BJ (cell line): Measurements from ENCODE around the gene AIFM2. TPM values are rescaled to one million over a fixed set of nuclear protein-coding genes. Genes with fewer than 3 reads are reported as not detected.

Experiments used
- CTCF ChIA-PET: fragments of 350-600 bp; formaldehyde crosslinking; extraction: SDS; loops from one replicate; lab custom pipeline; 2021; ENCODE audit warnings: antibody characterized with exemption, inconsistent platforms; lab: Yijun Ruan, JAX
- POLR2A ChIA-PET: fragments of 300-600 bp; sonication (Branson Sonifier 250); formaldehyde crosslinking; extraction: SDS; loops from one replicate; lab custom pipeline; 2021; ENCODE audit warnings: antibody characterized with exemption; lab: Charles Lee
- DNase-seq: peaks from one replicate; pipeline ENCODE4 v3.0.0-alpha.2; 2011; ENCODE audit warnings: low read depth
- H3K27me3 ChIP-seq: 2 replicates; pipeline ENCODE4 v1.6.0; 2011; ENCODE audit warnings: low read length; ENCODE audit not compliant: control insufficient read depth, insufficient read depth
- H3K36me3 ChIP-seq: 2 replicates; pipeline ENCODE4 v1.5.1; 2011; ENCODE audit warnings: low read length; ENCODE audit not compliant: control insufficient read depth, insufficient read depth
- H3K4me3 ChIP-seq: 2 replicates; pipeline ENCODE4 v1.5.1; 2011; ENCODE audit warnings: low read depth, mild to moderate bottlenecking, control low read depth, low read length
- polyA plus RNA-seq: library from polyadenylated mRNA; depleted of rRNA; stranded (reverse); fragments of >200 nt; gene quantifications from 2 replicates; pipeline ENCODE4 v1.2.3, GENCODE V29; 2011
- TF ChIP-seq, protein P1 (sequence below): IDR thresholded peaks from 2 replicates; pipeline ENCODE4 v1.5.1; 2011; ENCODE audit warnings: low read depth, mild to moderate bottlenecking, control low read depth, inconsistent platforms, low read length, moderate library complexity; ENCODE audit not compliant: insufficient read depth

Gene AIFM2
- polyA plus RNA-seq, 1 experiment, result 18.4 TPM

DNA sequence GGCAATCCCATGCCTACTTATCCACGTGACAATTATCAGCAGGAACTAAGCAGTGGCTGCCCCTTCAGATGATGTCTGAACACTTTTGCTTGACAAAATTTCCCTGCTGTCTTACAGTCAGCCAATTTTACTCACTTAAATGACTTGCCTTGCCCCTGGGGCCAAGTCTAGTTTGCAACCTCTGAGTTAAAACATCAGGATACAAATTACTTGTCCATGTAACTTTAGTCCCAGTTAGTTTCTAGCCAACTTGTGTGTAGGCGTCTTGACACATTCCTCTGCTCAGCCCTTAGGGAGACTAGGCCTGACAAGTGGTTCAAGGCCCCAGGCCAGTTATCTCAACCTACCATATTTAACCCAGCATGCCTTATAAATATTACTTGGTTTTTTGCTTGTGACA, 25.5 kb upstream of the AIFM2 start:
- no peak for DNase-seq
- TF ChIP-seq, protein P1, sequence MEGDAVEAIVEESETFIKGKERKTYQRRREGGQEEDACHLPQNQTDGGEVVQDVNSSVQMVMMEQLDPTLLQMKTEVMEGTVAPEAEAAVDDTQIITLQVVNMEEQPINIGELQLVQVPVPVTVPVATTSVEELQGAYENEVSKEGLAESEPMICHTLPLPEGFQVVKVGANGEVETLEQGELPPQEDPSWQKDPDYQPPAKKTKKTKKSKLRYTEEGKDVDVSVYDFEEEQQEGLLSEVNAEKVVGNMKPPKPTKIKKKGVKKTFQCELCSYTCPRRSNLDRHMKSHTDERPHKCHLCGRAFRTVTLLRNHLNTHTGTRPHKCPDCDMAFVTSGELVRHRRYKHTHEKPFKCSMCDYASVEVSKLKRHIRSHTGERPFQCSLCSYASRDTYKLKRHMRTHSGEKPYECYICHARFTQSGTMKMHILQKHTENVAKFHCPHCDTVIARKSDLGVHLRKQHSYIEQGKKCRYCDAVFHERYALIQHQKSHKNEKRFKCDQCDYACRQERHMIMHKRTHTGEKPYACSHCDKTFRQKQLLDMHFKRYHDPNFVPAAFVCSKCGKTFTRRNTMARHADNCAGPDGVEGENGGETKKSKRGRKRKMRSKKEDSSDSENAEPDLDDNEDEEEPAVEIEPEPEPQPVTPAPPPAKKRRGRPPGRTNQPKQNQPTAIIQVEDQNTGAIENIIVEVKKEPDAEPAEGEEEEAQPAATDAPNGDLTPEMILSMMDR, result no peak
- Histone ChIP-seq H3K36me3 (peaks cover 17% of the 10 kb centered on the region), H3K27me3 (no peaks in the 10 kb centered on the region), H3K4me3 (no peak overlapping the region)
- ChIA-PET CTCF (interaction anchor here (2.9 kb wide), 1 partner anchor 11 kb away, joined by 17 read pairs; the partner anchor contains the start of gene TYSND1), POLR2A (no interaction called here)

DNA sequence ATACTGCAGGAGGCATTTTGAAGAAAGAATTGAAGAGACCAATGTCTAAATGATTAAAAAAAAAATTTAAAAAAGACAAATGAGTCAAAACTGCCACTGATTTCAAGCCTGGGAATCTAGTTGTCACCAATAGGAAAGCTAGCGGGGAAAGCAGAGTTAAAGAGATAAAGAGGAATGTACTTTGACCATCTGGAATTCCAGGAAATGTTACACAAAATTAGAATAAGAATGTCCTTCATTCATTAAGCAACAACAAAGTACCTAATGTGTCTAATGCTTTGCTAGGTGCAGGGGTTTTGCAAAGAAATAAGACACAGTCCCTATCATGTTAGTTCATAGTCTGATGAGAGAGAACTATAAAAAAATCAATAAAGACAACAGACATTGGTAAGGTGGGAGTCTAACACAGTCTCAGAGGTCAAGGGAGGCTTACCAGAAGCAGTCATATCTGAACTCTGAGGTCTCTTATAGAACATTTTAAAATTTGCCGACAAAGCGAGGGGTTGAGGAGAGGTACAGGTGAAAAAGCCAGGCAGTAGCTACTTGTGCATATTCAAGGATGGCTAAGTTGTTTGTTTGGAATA, 22.7 kb upstream of the AIFM2 start:
- peaks cover 20% of the 10 kb centered on the region for H3K36me3 ChIP-seq
- CTCF ChIA-PET, result interaction anchor here (1.5 to 1.8 kb wide), 3 partner anchors 9 to 209 kb away, joined by 3 to 13 read pairs (median 3); partner anchors contain the start of gene TYSND1
- TF ChIP-seq, protein P1, result no peak
- no peak for DNase-seq
- POLR2A ChIA-PET, result interaction anchor here (0.6 kb wide), 1 partner anchor 9 kb away, joined by 4 read pairs; the partner anchor contains the start of gene TYSND1
- H3K4me3 ChIP-seq, result no peak overlapping the region
- H3K27me3 ChIP-seq, result no peaks in the 10 kb centered on the region

DNA sequence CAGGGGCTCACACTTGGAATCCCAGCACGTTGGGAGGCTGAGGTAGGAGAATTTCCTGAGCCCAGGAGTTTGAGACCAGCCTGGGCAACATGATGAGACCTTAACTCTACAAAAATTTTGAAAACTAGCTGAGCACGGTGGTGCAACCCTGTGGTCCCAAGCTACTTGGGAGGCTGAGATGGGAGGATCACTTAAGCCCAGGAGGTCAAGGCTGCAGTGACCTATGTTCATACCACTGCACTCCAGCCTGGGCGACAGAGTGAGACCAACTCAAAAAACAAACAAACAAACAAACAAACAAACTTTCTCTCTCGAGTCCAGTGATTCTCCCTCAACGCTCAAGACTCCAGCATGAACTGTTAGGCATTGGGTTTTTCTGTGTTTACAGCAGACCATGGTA, 15.9 kb upstream of the AIFM2 start:
- CTCF ChIA-PET, result interaction anchor here (1.7 to 5.5 kb wide), 3 partner anchors 19 to 46 kb away, joined by 6 to 32 read pairs (median 26); partner anchors contain the start of gene SAR1A
- H3K27me3 ChIP-seq, result no peaks in the 10 kb centered on the region
- DNase-seq, result no peak
- POLR2A ChIA-PET, result no interaction called here
- TF ChIP-seq, protein P1, result no peak
- H3K4me3 ChIP-seq, result no peak overlapping the region
- H3K36me3 ChIP-seq, result peaks cover 12% of the 10 kb centered on the region

DNA sequence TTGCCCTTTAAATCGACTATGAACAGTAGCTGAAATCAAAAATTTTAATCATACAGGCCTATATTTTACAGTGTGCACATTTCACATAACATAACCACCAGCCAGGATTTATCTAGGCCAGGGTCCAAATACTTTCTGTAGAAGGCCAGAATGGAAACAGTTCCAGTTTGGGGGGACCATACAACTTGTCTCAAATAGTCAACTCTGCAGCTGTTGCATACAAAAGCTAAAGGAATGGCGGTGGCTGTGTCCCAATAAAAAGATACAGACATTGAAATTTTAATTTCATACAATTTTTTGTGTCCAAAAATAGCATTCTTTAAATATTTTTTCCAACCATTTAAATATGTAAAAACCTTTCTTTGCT, 14.6 kb upstream of the AIFM2 start:
- no peak for DNase-seq
- no peaks in the 10 kb centered on the region for H3K27me3 ChIP-seq
- CTCF ChIA-PET, result interaction anchor here (0.8 to 5.5 kb wide), 19 partner anchors 9 to 259 kb away, joined by 3 to 46 read pairs (median 10); partner anchors contain the start of genes AIFM2, PPA1 and SAR1A
- H3K36me3 ChIP-seq, result peaks cover 8% of the 10 kb centered on the region
- H3K4me3 ChIP-seq, result no peak overlapping the region; the same call in 1 of the 2 replicates
- POLR2A ChIA-PET, result interaction anchor here (1.8 kb wide), 1 partner anchor 23 kb away, joined by 9 read pairs; the partner anchor contains the start of gene SAR1A
- TF ChIP-seq, protein P1, result no peak

DNA sequence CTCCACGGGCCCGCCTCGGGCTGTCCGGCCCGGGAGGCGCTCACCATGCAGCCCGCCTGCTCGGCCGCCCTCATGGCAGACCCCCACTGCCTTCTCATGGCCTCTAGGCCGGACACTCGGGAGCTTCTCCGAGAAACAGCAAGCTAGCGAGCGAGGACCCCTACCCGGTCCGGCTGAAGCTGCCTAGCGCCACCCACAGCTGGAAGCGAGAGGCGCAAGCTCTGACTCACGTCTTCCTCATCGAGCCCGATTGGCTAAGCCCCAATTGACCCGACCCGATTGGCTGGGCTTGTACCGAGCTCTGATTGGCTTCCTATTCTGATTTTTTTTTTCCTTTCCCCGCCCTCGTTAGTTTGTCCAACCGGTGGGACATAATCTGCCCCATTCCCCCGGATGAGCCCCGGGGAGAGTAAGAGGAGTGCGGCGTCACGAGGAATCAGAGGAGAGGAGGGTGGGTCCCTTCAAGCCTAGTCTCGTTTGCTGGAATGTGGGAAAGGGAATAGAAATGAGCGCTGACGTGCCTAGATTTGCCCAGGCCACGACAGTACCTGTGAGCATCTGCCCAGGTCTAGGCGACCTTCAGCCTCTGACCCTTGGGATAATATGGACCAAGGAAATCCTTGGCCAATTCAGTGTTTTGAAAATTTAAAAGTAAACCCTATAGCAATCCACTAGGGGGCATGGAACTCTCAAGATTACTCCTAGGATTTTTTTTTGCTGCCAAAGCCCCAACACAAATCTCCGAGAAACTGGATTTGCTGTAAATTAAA, 14.0 kb upstream of the AIFM2 start, which contains the start of gene TYSND1:
Gene TYSND1 (minus strand): TSS at position 212 of the 770 bp plus-strand sequence. CDS start 114 bp downstream, at position 98.
- DNase-seq, result peak; percentile 89
- TF ChIP-seq, protein P1, result peak; percentile 90
- Histone ChIP-seq H3K4me3 (peak within 1 kb of the TSS; percentile 51), H3K36me3 (peaks cover 5% of the 10 kb centered on the region), H3K27me3 (no peaks in the 10 kb centered on the region)
- POLR2A ChIA-PET, result interaction anchor here (0.6 to 1.8 kb wide), 3 partner anchors 8 to 24 kb away, joined by 4 to 9 read pairs (median 5); partner anchors contain the start of gene SAR1A
- CTCF ChIA-PET, result interaction anchor here (0.5 to 5.5 kb wide), 45 partner anchors 9 to 1930 kb away, joined by 3 to 46 read pairs (median 4); partner anchors contain the start of genes AIFM2, PPA1 and SAR1A
